HG03460 (cell line): Measurements from ENCODE around the gene LCE3B.

Experiments
- ATAC-seq: cut with Tn5 transposase; IDR thresholded peaks from one replicate; pipeline ENCODE4 v1.9.1; 2021; ENCODE audit not compliant: unreplicated experiment

LCE3B gene

GRCh38 chr1:152657677-152658076 is 44.1 kb downstream of the LCE3B start:
- ATAC-seq: no peak

- ATAC-seq: no peak
These were observed 45.0 kb downstream of the LCE3B start for GRCh38 chr1:152658649-152659048.

- ATAC-seq: no peak
These were observed 49.5 kb downstream of the LCE3B start, which contains the start of gene LCE2D for GRCh38 chr1:152663098-152663497. TSS of gene LCE2D (plus strand) at chr1:152663380. CDS start at chr1:152664106, 726 bp downstream.
